CD8-positive, alpha-beta memory T cell (primary cell): ENCODE results near the gene FKBP11. TPM values are rescaled to one million over a fixed set of nuclear protein-coding genes. Genes with fewer than 3 reads are reported as not detected.

Experiments
- CTCF ChIA-PET: fragments of 350-600 bp; sonication (Branson Sonifier 250); formaldehyde crosslinking; loops from one replicate; lab custom pipeline; 2021; ENCODE audit warnings: antibody characterized with exemption; lab: Charles Lee
- POLR2A ChIA-PET: fragments of 350-600 bp; sonication (Branson Sonifier 250); formaldehyde crosslinking; loops from one replicate; lab custom pipeline; 2021; ENCODE audit warnings: antibody characterized with exemption; lab: Charles Lee
- DNase-seq, 5 donors: peaks; one replicate each; pipeline versions ENCODE4 v3.0.0 to v3.0.0-alpha.2; 2020 to 2022; ENCODE audit warnings: mixed read lengths in 1 of 5
- H3K27ac ChIP-seq: one replicate; pipeline ENCODE4 v1.7.0; 2013; ENCODE audit warnings: low read depth, mild to moderate bottlenecking, low read length, moderate library complexity
- H3K27me3 ChIP-seq: 2 replicates; pipeline ENCODE4 v1.7.0; 2013; ENCODE audit warnings: low read length, mild to moderate bottlenecking; ENCODE audit not compliant: insufficient read depth, poor library complexity, severe bottlenecking
- H3K36me3 ChIP-seq: 2 replicates; pipeline ENCODE4 v1.7.0; 2013; ENCODE audit warnings: mild to moderate bottlenecking, low read length, moderate library complexity; ENCODE audit not compliant: insufficient read depth
- H3K4me1 ChIP-seq: 2 replicates; pipeline ENCODE4 v1.7.0; 2013; ENCODE audit warnings: mild to moderate bottlenecking, low read length, moderate library complexity; ENCODE audit not compliant: insufficient read depth
- H3K4me3 ChIP-seq: 2 replicates; pipeline ENCODE4 v1.7.0; 2013; ENCODE audit warnings: mild to moderate bottlenecking, low read length
- H3K9me3 ChIP-seq: 2 replicates; pipeline ENCODE4 v1.7.0; 2013; ENCODE audit warnings: mild to moderate bottlenecking, low read length
- H3K27ac Mint-ChIP-seq, 8 donors: one replicate each; pipeline ENCODE4 v1.8.0; 2020 to 2021; ENCODE audit warnings: mixed read lengths in 8 of 8, mild to moderate bottlenecking in 6 of 8, inconsistent platforms in 3 of 8, moderate library complexity in 3 of 8
- H3K27me3 Mint-ChIP-seq, 2 donors: one replicate each; pipeline ENCODE4 v1.8.0; 2020 to 2021; ENCODE audit warnings: mixed read lengths in 2 of 2, mild to moderate bottlenecking in 1 of 2, moderate library complexity in 1 of 2
- H3K36me3 Mint-ChIP-seq, 3 donors: one replicate each; pipeline ENCODE4 v1.8.0; 2020 to 2021; ENCODE audit warnings: mixed read lengths in 3 of 3, inconsistent platforms in 1 of 3, mild to moderate bottlenecking in 1 of 3
- H3K4me1 Mint-ChIP-seq, 3 donors: one replicate each; pipeline ENCODE4 v1.8.0; 2020 to 2021; ENCODE audit warnings: mixed read lengths in 3 of 3, inconsistent platforms in 1 of 3, mild to moderate bottlenecking in 1 of 3
- H3K4me3 Mint-ChIP-seq, 7 donors: one replicate each; pipeline ENCODE4 v1.8.0; 2020 to 2021; ENCODE audit warnings: mixed read lengths in 7 of 7, mild to moderate bottlenecking in 6 of 7, moderate library complexity in 4 of 7, inconsistent platforms in 2 of 7
- H3K9me3 Mint-ChIP-seq, 5 donors: one replicate each; pipeline ENCODE4 v1.8.0; 2020 to 2022; ENCODE audit warnings: mixed read lengths in 5 of 5, mild to moderate bottlenecking in 3 of 5, moderate library complexity in 2 of 5, inconsistent platforms in 1 of 5
- polyA plus RNA-seq: library from polyadenylated mRNA; unstranded; fragments of 300-500 nt; fragmentation: Illumina TruSeq; gene quantifications from one replicate; pipeline ENCODE4 v1.2.3, GENCODE V29; 2021
- total RNA-seq, 2 experiments: library from RNA; stranded (reverse); gene quantifications; one replicate each; pipeline ENCODE4 v1.2.3, GENCODE V29; 2021

Gene FKBP11
- total and polyA plus RNA-seq, 3 experiments from 2014 or later = 98.3 to 238 (median 103) TPM

- Histone ChIP-seq H3K9me3 (no peaks in the 10 kb centered on the region), H3K27me3 (no peaks in the 10 kb centered on the region), H3K4me1 (peaks cover 6% of the 10 kb centered on the region), H3K27ac (no peak overlapping the region), H3K4me3 (no peak overlapping the region), H3K36me3 (no peaks in the 10 kb centered on the region)
- H3K27me3 Mint-ChIP-seq = peaks cover 0 to 6% of the 10 kb centered on the region in 2 donors
- peaks cover 8 to 14% (median 8%) of the 10 kb centered on the region in 3 donors for H3K4me1 Mint-ChIP-seq
- POLR2A ChIA-PET = no interaction called here
- no peak for DNase-seq
- no peak overlapping the region for H3K4me3 Mint-ChIP-seq
- no peaks in the 10 kb centered on the region for H3K9me3 Mint-ChIP-seq
- peaks cover 0 to 7% (median 0%) of the 10 kb centered on the region in 3 donors for H3K36me3 Mint-ChIP-seq
- no peak overlapping the region for H3K27ac Mint-ChIP-seq
- CTCF ChIA-PET = interaction anchor here (1.2 to 1.3 kb wide), 2 partner anchors 16 to 35 kb away, joined by 3 to 4 read pairs; no protein-coding TSS in a partner anchor
Measured at GRCh38 chr12:48961801-48962200, 36.5 kb upstream of the FKBP11 start.

GRCh38 chr12:48961331-48961730, 36.0 kb upstream of the FKBP11 start:
- ChIA-PET POLR2A (no interaction called here), CTCF (interaction anchor here (0.8 to 1.3 kb wide), 3 partner anchors 16 to 35 kb away, joined by 3 to 4 read pairs (median 3); no protein-coding TSS in a partner anchor)
- no peak overlapping the region for H3K4me3 Mint-ChIP-seq

GRCh38 chr12:48960834-48961233, 35.5 kb upstream of the FKBP11 start:
- no peaks in the 10 kb centered on the region for H3K27me3 ChIP-seq
- peaks cover 0 to 11% (median 0%) of the 10 kb centered on the region in 3 donors for H3K36me3 Mint-ChIP-seq
- CTCF ChIA-PET = interaction anchor here (0.8 to 1.2 kb wide), 2 partner anchors 31 to 36 kb away, joined by 3 read pairs; no protein-coding TSS in a partner anchor
- H3K27ac Mint-ChIP-seq = peak overlapping the region in 1 of 8 donors; percentile 23
- H3K4me1 ChIP-seq = peaks cover 14% of the 10 kb centered on the region
- no peaks in the 10 kb centered on the region for H3K9me3 ChIP-seq
- POLR2A ChIA-PET = no interaction called here
- DNase-seq = no peak
- H3K4me3 Mint-ChIP-seq = peak overlapping the region in 2 of 7 donors; percentile 55 to 64
- peaks cover 18 to 23% (median 18%) of the 10 kb centered on the region in 3 donors for H3K4me1 Mint-ChIP-seq
- H3K4me3 ChIP-seq = no peak overlapping the region
- H3K27ac ChIP-seq = no peak overlapping the region
- H3K27me3 Mint-ChIP-seq = peaks cover 0 to 6% of the 10 kb centered on the region in 2 donors
- no peaks in the 10 kb centered on the region for H3K36me3 ChIP-seq
- H3K9me3 Mint-ChIP-seq = no peaks in the 10 kb centered on the region

More at GRCh38 chr12:48961331-48961730, 36.0 kb upstream of the FKBP11 start:
- Mint-ChIP-seq H3K27me3 (peaks cover 0 to 6% of the 10 kb centered on the region in 2 donors), H3K36me3 (peaks cover 0 to 11% (median 0%) of the 10 kb centered on the region in 3 donors), H3K9me3 (no peaks in the 10 kb centered on the region), H3K27ac (no peak overlapping the region), H3K4me1 (peaks cover 13 to 18% (median 13%) of the 10 kb centered on the region in 3 donors)
- peaks cover 9% of the 10 kb centered on the region for H3K4me1 ChIP-seq
- H3K27ac ChIP-seq = no peak overlapping the region
- H3K9me3 ChIP-seq = no peaks in the 10 kb centered on the region
- no peaks in the 10 kb centered on the region for H3K27me3 ChIP-seq
- no peak overlapping the region for H3K4me3 ChIP-seq
- no peaks in the 10 kb centered on the region for H3K36me3 ChIP-seq
- DNase-seq = no peak

GRCh38 chr12:48958049-48958388, 32.7 kb upstream of the FKBP11 start:
- DNase-seq = no peak
- Histone ChIP-seq H3K9me3 (no peaks in the 10 kb centered on the region), H3K36me3 (no peaks in the 10 kb centered on the region), H3K4me1 (peaks cover 33% of the 10 kb centered on the region), H3K27ac (peak overlapping the region; percentile 84), H3K4me3 (peak overlapping the region; percentile 83), H3K27me3 (no peaks in the 10 kb centered on the region)
- peaks cover 0 to 6% of the 10 kb centered on the region in 2 donors for H3K27me3 Mint-ChIP-seq
- CTCF ChIA-PET = interaction anchor here (0.8 to 4.3 kb wide), 12 partner anchors 11 to 107 kb away, joined by 3 to 50 read pairs (median 5); partner anchors contain the start of genes FKBP11 and WNT1
- no peaks in the 10 kb centered on the region for H3K9me3 Mint-ChIP-seq
- H3K4me3 Mint-ChIP-seq = peak overlapping the region; percentile 93 to 99 (median 96)
- peaks cover 0 to 14% (median 0%) of the 10 kb centered on the region in 3 donors for H3K36me3 Mint-ChIP-seq
- H3K27ac Mint-ChIP-seq = peak overlapping the region in 7 of 8 donors; percentile 68 to 97 (median 93)
- POLR2A ChIA-PET = interaction anchor here (1.0 to 1.4 kb wide), 8 partner anchors 16 to 173 kb away, joined by 3 to 18 read pairs (median 4); partner anchors contain the start of genes DDX23, FKBP11, LMBR1L and TUBA1B
- peaks cover 34 to 48% (median 41%) of the 10 kb centered on the region in 3 donors for H3K4me1 Mint-ChIP-seq

GRCh38 chr12:48957141-48958048, 32.1 kb upstream of the FKBP11 start, which contains the start of gene ARF3:
Gene ARF3, minus strand, starts transcription at chr12:48957487. Its CDS starts 16,392 bp downstream, at chr12:48941095.
- POLR2A ChIA-PET = interaction anchor here (0.6 to 1.4 kb wide), 9 partner anchors 10 to 173 kb away, joined by 3 to 18 read pairs (median 4); partner anchors contain the start of genes DDX23, FKBP11, LMBR1L and TUBA1B
- CTCF ChIA-PET = interaction anchor here (0.6 to 4.3 kb wide), 20 partner anchors 12 to 107 kb away, joined by 3 to 50 read pairs (median 4); partner anchors contain the start of genes FKBP11 and WNT1

GRCh38 chr12:48956279-48957140, 31.2 kb upstream of the FKBP11 start:
- peaks cover 37 to 61% (median 51%) of the 10 kb centered on the region in 3 donors for H3K4me1 Mint-ChIP-seq
- ChIA-PET CTCF (interaction anchor here (0.6 to 4.3 kb wide), 12 partner anchors 13 to 103 kb away, joined by 3 to 50 read pairs (median 6); partner anchors contain the start of genes FKBP11 and WNT1), POLR2A (interaction anchor here (1.0 to 1.4 kb wide), 8 partner anchors 18 to 174 kb away, joined by 3 to 18 read pairs (median 4); partner anchors contain the start of genes DDX23, FKBP11, LMBR1L and TUBA1B)
- H3K27ac ChIP-seq = peak overlapping the region; percentile 84
- peaks cover 0 to 26% (median 0%) of the 10 kb centered on the region in 3 donors for H3K36me3 Mint-ChIP-seq
- H3K9me3 Mint-ChIP-seq = no peaks in the 10 kb centered on the region
- H3K27me3 Mint-ChIP-seq = peaks cover 0 to 6% of the 10 kb centered on the region in 2 donors
- H3K27me3 ChIP-seq = no peaks in the 10 kb centered on the region
- DNase-seq = peak in 3 of 5 donors; percentile 30 to 55 (median 33)
- no peaks in the 10 kb centered on the region for H3K9me3 ChIP-seq
- peak overlapping the region; percentile 52 to 97 (median 93) for H3K27ac Mint-ChIP-seq
- H3K4me1 ChIP-seq = peaks cover 33% of the 10 kb centered on the region
- H3K4me3 Mint-ChIP-seq = peak overlapping the region; percentile 93 to 99 (median 96)
- H3K36me3 ChIP-seq = peaks cover 8% of the 10 kb centered on the region
- H3K4me3 ChIP-seq = peak overlapping the region; percentile 83

More at GRCh38 chr12:48957141-48958048, 32.1 kb upstream of the FKBP11 start, which contains the start of gene ARF3:
- no peaks in the 10 kb centered on the region for H3K9me3 ChIP-seq
- DNase-seq = peak; percentile 90 to 96 (median 92)
- H3K4me3 ChIP-seq = peak within 1 kb of the TSS; percentile 83
- Mint-ChIP-seq H3K36me3 (peaks cover 0 to 20% (median 0%) of the 10 kb centered on the region in 3 donors), H3K27me3 (peaks cover 0 to 6% of the 10 kb centered on the region in 2 donors), H3K27ac (peak within 1 kb of the TSS; percentile 68 to 97 (median 93)), H3K4me1 (peaks cover 35 to 54% (median 44%) of the 10 kb centered on the region in 3 donors), H3K4me3 (peak within 1 kb of the TSS; percentile 93 to 99 (median 96)), H3K9me3 (no peaks in the 10 kb centered on the region)
- peaks cover 33% of the 10 kb centered on the region for H3K4me1 ChIP-seq
- H3K27me3 ChIP-seq = no peaks in the 10 kb centered on the region
- H3K36me3 ChIP-seq = peaks cover 6% of the 10 kb centered on the region
- peak within 1 kb of the TSS; percentile 84 for H3K27ac ChIP-seq
